H9 (cell line): ENCODE measurements around the gene GPR183. TPM values are rescaled to one million over a fixed set of nuclear protein-coding genes. Genes with fewer than 3 reads are reported as not detected.

Experiments
- DNase-seq: peaks from one replicate; pipeline ENCODE4 v3.0.0-alpha.2; 2017
- H2AFZ ChIP-seq: one replicate; pipeline ENCODE4 v1.6.1; 2013; ENCODE audit warnings: mild to moderate bottlenecking, low read length, control low read depth, moderate library complexity
- H2AK5ac ChIP-seq: 2 replicates; pipeline ENCODE4 v1.6.1; 2013; ENCODE audit warnings: low read length, control low read depth, mixed read lengths; ENCODE audit not compliant: insufficient read length
- H2BK120ac ChIP-seq: one replicate; pipeline ENCODE4 v1.6.1; 2013; ENCODE audit warnings: low read depth, mild to moderate bottlenecking, low read length, control low read depth, inconsistent platforms; ENCODE audit not compliant: poor library complexity, severe bottlenecking
- H2BK12ac ChIP-seq: 2 replicates; pipeline ENCODE4 v1.6.1; 2013; ENCODE audit warnings: low read length, control low read depth, mixed read lengths, low read depth; ENCODE audit not compliant: insufficient read length
- H2BK15ac ChIP-seq: 2 replicates; pipeline ENCODE4 v1.6.1; 2013; ENCODE audit warnings: low read depth, low read length, control low read depth
- H2BK20ac ChIP-seq: one replicate; pipeline ENCODE4 v1.6.1; 2013; ENCODE audit warnings: low read depth, mild to moderate bottlenecking, low read length, control low read depth, inconsistent platforms; ENCODE audit not compliant: poor library complexity, severe bottlenecking
- H2BK5ac ChIP-seq: 2 replicates; pipeline ENCODE4 v1.6.1; 2013; ENCODE audit warnings: low read length, control low read depth, mixed read lengths; ENCODE audit not compliant: insufficient read length
- H3K14ac ChIP-seq: 2 replicates; pipeline ENCODE4 v1.6.1; 2013; ENCODE audit warnings: low read length, control low read depth; ENCODE audit not compliant: insufficient read depth
- H3K18ac ChIP-seq: 2 replicates; pipeline ENCODE4 v1.6.1; 2013; ENCODE audit warnings: low read depth, mild to moderate bottlenecking, mixed read lengths, low read length, control low read depth; ENCODE audit not compliant: insufficient read length
- H3K23ac ChIP-seq: 2 replicates; pipeline ENCODE4 v1.6.1; 2013; ENCODE audit warnings: low read length, control low read depth, mixed read lengths, low read depth; ENCODE audit not compliant: insufficient read length
- H3K23me2 ChIP-seq: 2 replicates; pipeline ENCODE4 v1.6.1; 2013; ENCODE audit warnings: low read depth, mild to moderate bottlenecking, mixed read lengths, low read length, control low read depth; ENCODE audit not compliant: insufficient read length, poor library complexity, severe bottlenecking
- H3K27ac ChIP-seq: 2 replicates; pipeline ENCODE4 v1.5.1; 2013; ENCODE audit warnings: low read length, control low read depth, mixed read lengths, low read depth; ENCODE audit not compliant: insufficient read length
- H3K27me3 ChIP-seq: 2 replicates; pipeline ENCODE4 v1.6.1; 2013; ENCODE audit warnings: low read length, control low read depth, inconsistent platforms; ENCODE audit not compliant: insufficient read depth
- H3K4ac ChIP-seq: 2 replicates; pipeline ENCODE4 v1.6.1; 2013; ENCODE audit warnings: low read depth, mild to moderate bottlenecking, control low read depth, inconsistent platforms, low read length, moderate library complexity
- H3K4me1 ChIP-seq: 2 replicates; pipeline ENCODE4 v1.6.1; 2013; ENCODE audit warnings: low read length, control low read depth, inconsistent platforms; ENCODE audit not compliant: insufficient read depth
- H3K4me2 ChIP-seq: 2 replicates; pipeline ENCODE4 v1.6.1; 2013; ENCODE audit warnings: low read length, control low read depth, mixed read lengths; ENCODE audit not compliant: insufficient read length, insufficient read depth
- H3K56ac ChIP-seq: 2 replicates; pipeline ENCODE4 v1.6.1; 2013; ENCODE audit warnings: low read depth, mild to moderate bottlenecking, mixed read lengths, low read length, control low read depth; ENCODE audit not compliant: insufficient read length
- H3K79me1 ChIP-seq: 2 replicates; pipeline ENCODE4 v1.6.1; 2013; ENCODE audit warnings: low read depth, mild to moderate bottlenecking, moderate library complexity, low read length, control low read depth, inconsistent platforms; ENCODE audit not compliant: insufficient read depth, poor library complexity, severe bottlenecking
- H3K79me2 ChIP-seq: 2 replicates; pipeline ENCODE4 v1.6.1; 2013; ENCODE audit warnings: low read length, control low read depth, inconsistent platforms; ENCODE audit not compliant: insufficient read depth
- H3K9ac ChIP-seq: 2 replicates; pipeline ENCODE4 v1.6.1; 2013; ENCODE audit warnings: low read length, control low read depth, mixed read lengths; ENCODE audit not compliant: insufficient read length; ENCODE audit errors: extremely low read depth
- H3K9me3 ChIP-seq: one replicate; pipeline ENCODE4 v1.6.1; 2013; ENCODE audit warnings: low read depth, low read length, inconsistent platforms; ENCODE audit not compliant: control insufficient read depth
- H3T11ph ChIP-seq: one replicate; pipeline ENCODE4 v1.6.1; 2013; ENCODE audit warnings: mild to moderate bottlenecking, low read length, control low read depth, inconsistent platforms
- H4K20me1 ChIP-seq: one replicate; pipeline ENCODE4 v1.6.1; 2013; ENCODE audit not compliant: control insufficient read depth, insufficient read length, insufficient read depth
- H4K5ac ChIP-seq: 2 replicates; pipeline ENCODE4 v1.6.1; 2013; ENCODE audit warnings: low read depth, mild to moderate bottlenecking, mixed read lengths, low read length, control low read depth; ENCODE audit not compliant: insufficient read length
- H4K8ac ChIP-seq: replicated peaks from 2 replicates; pipeline ENCODE4 v1.6.1; 2013; ENCODE audit warnings: low read length, control low read depth, mixed read lengths, low read depth; ENCODE audit not compliant: insufficient read length
- H4K91ac ChIP-seq: 2 replicates; pipeline ENCODE4 v1.6.1; 2013; ENCODE audit warnings: low read depth, mild to moderate bottlenecking, moderate library complexity, mixed read lengths, low read length, control low read depth; ENCODE audit not compliant: insufficient read length
- H3K27ac Mint-ChIP-seq, 3 experiments: 2 replicates in 2 of 3; 3 replicates in 1 of 3; pipeline ENCODE4 v1.8.0; 2020 to 2021; ENCODE audit warnings: mixed read lengths in 3 of 3, mild to moderate bottlenecking in 1 of 3, moderate library complexity in 1 of 3
- H3K27me3 Mint-ChIP-seq: 2 replicates; pipeline ENCODE4 v1.8.0; 2021; ENCODE audit warnings: low read depth, mild to moderate bottlenecking, moderate library complexity, mixed read lengths
- H3K36me3 Mint-ChIP-seq, 3 experiments: 2 replicates in 2 of 3; 3 replicates in 1 of 3; pipeline ENCODE4 v1.8.0; 2020 to 2021; ENCODE audit warnings: low read depth in 3 of 3, mixed read lengths in 3 of 3; ENCODE audit not compliant: insufficient read depth in 1 of 3
- H3K4me1 Mint-ChIP-seq, 2 experiments: 2 replicates each; pipeline ENCODE4 v1.8.0; 2020; ENCODE audit warnings: mixed read lengths in 2 of 2
- H3K4me3 Mint-ChIP-seq, 2 experiments: 2 replicates in 1 of 2; 3 replicates in 1 of 2; pipeline ENCODE4 v1.8.0; 2020 to 2021; ENCODE audit warnings: mild to moderate bottlenecking in 2 of 2, mixed read lengths in 2 of 2, moderate library complexity in 1 of 2
- H3K9me3 Mint-ChIP-seq, 2 experiments: 2 replicates in 1 of 2; 3 replicates in 1 of 2; pipeline ENCODE4 v1.8.0; 2020; ENCODE audit warnings: mild to moderate bottlenecking in 2 of 2, mixed read lengths in 2 of 2, moderate library complexity in 1 of 2
- CTCF ChIP-seq: fragments of 200-600 bp; sonication (generic); conservative IDR thresholded peaks from 3 replicates; pipeline ENCODE4 v1.8.0; 2021; ENCODE audit warnings: antibody characterized with exemption, mild to moderate bottlenecking
- WGBS: extraction: QIAGEN DNeasy Blood & Tissue Kit; methylation state at CpG from one replicate; pipeline ENCODE4 v1.1.7; 2013; ENCODE audit warnings: missing lambda C conversion rate, low lambda C conversion rate, mixed read lengths; ENCODE audit not compliant: insufficient read length; ENCODE audit errors: extremely low coverage; 5-methylcytosine and 5-hydroxymethylcytosine counted together
- total RNA-seq: library from RNA; stranded (reverse); gene quantifications from 2 replicates; pipeline ENCODE4 v1.2.1, GENCODE V29; 2021

Gene GPR183
- total RNA-seq, 1 experiment from 2014 or later: not detected

GRCh38 chr13:99299920-99300341 lies 7.3 kb downstream of the GPR183 start:
- H2BK12ac ChIP-seq: no peak overlapping the region
- H3K79me1 ChIP-seq: no peaks in the 10 kb centered on the region
- Mint-ChIP-seq H3K9me3 (no peaks in the 10 kb centered on the region), H3K36me3 (no peaks in the 10 kb centered on the region), H3K27me3 (no peaks in the 10 kb centered on the region; the same call in 1 of the 2 replicates), H3K4me3 (no peak overlapping the region), H3K27ac (peak overlapping the region in 1 of 3 experiments; percentile 40; a peak in 2 of 7 replicates), H3K4me1 (peaks cover 2 to 5% of the 10 kb centered on the region in 2 experiments; a peak in 2 of 4 replicates)
- H2AK5ac ChIP-seq: no peak overlapping the region
- H3K56ac ChIP-seq: no peak overlapping the region
- H2BK15ac ChIP-seq: 0 out of 2 replicates have a peak overlapping the region, but pooled peaks have one; percentile 52
- no peak overlapping the region for H3K4me2 ChIP-seq
- no peak overlapping the region for H4K5ac ChIP-seq
- H2BK120ac ChIP-seq: no peak overlapping the region
- H3K4ac ChIP-seq: no peak overlapping the region
- H3K4me1 ChIP-seq: no peaks in the 10 kb centered on the region
- no CpG with 5 or more reads among the region's 4 CpGs for WGBS
- H3K14ac ChIP-seq: no peak overlapping the region; the same call in 1 of the 2 replicates
- H4K20me1 ChIP-seq: no peaks in the 10 kb centered on the region
- no peaks in the 10 kb centered on the region for H3K27me3 ChIP-seq
- H4K8ac ChIP-seq: no peak overlapping the region
- H3K27ac ChIP-seq: no peak overlapping the region
- no peak for TF ChIP-seq CTCF
- H3K23me2 ChIP-seq: no peaks in the 10 kb centered on the region
- no peak overlapping the region for H2BK5ac ChIP-seq
- H3K9ac ChIP-seq: no peak overlapping the region
- no peak overlapping the region for H2BK20ac ChIP-seq
- DNase-seq: no peak
- no peaks in the 10 kb centered on the region for H3K9me3 ChIP-seq
- H3K23ac ChIP-seq: no peak overlapping the region
- H3T11ph ChIP-seq: no peak overlapping the region
- H3K18ac ChIP-seq: no peak overlapping the region
- H4K91ac ChIP-seq: no peak overlapping the region
- no peak overlapping the region for H2AFZ ChIP-seq
- no peaks in the 10 kb centered on the region for H3K79me2 ChIP-seq
